LNCaP clone FGC (cell line): ENCODE results near the gene HGS.
"Not testable (repeated sequence)": the region's sequence is repeated elsewhere in the genome, so short reads cannot be mapped to it uniquely, and the experiment has no call there.

Experiments
- DNase-seq: peaks from one replicate; pipeline ENCODE4 v3.0.0-alpha.2; 2011; ENCODE audit warnings: low read depth
- H3K4me3 ChIP-seq: 2 replicates; pipeline ENCODE4 v1.5.1; 2011; ENCODE audit warnings: mild to moderate bottlenecking, low read depth, low read length, control low read depth
- TF ChIP-seq, protein P1 (sequence below): IDR thresholded peaks from 2 replicates; pipeline ENCODE4 v1.5.1; 2012; ENCODE audit warnings: mild to moderate bottlenecking; ENCODE audit not compliant: control insufficient read depth, insufficient read depth; ENCODE audit errors: extremely low read depth

The HGS gene

DNA sequence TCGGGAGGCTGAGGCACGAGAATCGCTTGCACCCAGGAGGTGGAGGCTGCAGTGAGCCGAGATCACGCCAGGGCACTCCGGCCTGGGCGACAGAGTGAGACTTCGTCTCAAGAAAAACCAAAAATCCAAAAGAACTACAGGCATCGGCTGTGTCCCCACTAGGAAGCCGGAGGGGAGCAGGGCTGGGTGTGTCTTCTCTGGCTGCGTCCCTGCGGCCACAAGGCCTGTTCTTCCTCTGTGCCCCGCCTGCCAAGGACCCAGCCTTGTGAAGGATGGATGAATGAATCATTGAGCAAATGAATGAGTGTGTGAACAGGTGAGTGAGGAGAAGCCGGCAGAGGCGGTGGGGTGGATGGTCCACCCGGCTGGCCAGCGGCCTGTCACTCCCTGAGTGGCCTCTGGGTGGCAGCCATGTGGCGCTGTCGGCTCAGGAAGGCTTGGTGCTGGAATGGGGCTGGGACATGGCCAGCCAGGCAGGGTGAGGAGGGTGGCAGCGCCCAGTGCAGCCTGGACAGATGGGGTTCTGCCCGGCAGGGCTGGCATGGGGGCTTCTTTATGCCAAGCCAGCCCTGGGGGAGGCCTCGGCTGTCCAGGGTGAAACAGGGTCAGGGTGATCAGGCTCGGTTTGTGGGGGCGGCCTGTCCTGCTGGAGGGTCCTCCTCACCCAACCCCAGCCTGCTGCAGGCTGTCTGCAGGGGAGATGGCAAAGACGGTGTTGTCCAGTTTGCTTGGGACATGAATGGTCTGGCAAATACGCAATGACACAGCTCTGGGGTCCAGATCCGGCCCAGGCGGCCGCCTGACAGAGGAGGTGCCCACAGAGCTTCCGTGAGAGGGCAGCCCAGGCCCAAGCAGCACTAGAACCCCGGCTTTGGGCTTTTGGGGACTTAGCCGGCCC lies 49.9 kb downstream of the HGS start:
- DNase-seq: no peak
- TF ChIP-seq, protein P1, sequence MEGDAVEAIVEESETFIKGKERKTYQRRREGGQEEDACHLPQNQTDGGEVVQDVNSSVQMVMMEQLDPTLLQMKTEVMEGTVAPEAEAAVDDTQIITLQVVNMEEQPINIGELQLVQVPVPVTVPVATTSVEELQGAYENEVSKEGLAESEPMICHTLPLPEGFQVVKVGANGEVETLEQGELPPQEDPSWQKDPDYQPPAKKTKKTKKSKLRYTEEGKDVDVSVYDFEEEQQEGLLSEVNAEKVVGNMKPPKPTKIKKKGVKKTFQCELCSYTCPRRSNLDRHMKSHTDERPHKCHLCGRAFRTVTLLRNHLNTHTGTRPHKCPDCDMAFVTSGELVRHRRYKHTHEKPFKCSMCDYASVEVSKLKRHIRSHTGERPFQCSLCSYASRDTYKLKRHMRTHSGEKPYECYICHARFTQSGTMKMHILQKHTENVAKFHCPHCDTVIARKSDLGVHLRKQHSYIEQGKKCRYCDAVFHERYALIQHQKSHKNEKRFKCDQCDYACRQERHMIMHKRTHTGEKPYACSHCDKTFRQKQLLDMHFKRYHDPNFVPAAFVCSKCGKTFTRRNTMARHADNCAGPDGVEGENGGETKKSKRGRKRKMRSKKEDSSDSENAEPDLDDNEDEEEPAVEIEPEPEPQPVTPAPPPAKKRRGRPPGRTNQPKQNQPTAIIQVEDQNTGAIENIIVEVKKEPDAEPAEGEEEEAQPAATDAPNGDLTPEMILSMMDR: peak; percentile 98
- H3K4me3 ChIP-seq: no peak overlapping the region

DNA sequence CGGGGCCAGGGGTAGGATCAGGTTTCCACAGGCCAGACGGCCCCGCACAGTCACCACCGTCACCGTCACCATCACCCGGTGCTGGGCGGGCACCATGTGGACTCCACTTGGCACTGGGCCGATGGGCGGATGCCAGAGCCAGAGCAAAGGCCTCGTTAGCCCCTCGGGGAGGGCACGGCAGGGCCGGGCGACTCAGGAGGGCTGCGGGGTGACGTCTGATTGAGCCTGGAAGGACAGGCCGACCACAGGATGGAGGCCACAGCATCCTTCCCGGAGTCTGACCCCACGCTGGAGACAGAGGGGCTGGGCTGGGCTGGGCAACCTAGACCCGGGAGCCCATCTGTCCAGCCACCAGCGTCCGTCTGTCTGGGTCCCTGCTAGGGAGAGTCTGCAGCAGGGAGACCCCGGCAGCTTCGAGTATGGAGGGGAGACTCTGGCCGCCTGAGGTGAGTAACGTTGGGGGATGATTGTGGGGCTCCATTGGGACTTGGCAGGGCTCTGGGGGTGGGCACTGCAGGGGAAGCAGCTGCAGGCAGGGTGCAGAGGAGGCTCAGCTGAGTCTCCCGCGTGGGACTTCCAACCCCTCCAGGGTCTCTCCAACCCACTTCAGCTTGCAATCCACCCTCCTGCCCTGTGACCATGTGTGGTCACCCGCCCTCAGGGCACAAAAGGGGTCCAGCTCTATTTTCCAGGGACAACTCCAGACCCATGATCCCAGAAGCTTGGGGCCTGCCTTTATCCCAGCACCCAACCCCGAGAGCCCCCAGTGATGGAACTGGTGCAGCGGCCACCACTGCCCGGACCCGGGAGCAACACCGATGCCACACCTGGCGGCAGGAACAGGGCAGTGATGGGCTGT lies 50.8 kb downstream of the HGS start:
- no peak for DNase-seq
- TF ChIP-seq, protein P1: no peak
- H3K4me3 ChIP-seq: no peak overlapping the region

DNA sequence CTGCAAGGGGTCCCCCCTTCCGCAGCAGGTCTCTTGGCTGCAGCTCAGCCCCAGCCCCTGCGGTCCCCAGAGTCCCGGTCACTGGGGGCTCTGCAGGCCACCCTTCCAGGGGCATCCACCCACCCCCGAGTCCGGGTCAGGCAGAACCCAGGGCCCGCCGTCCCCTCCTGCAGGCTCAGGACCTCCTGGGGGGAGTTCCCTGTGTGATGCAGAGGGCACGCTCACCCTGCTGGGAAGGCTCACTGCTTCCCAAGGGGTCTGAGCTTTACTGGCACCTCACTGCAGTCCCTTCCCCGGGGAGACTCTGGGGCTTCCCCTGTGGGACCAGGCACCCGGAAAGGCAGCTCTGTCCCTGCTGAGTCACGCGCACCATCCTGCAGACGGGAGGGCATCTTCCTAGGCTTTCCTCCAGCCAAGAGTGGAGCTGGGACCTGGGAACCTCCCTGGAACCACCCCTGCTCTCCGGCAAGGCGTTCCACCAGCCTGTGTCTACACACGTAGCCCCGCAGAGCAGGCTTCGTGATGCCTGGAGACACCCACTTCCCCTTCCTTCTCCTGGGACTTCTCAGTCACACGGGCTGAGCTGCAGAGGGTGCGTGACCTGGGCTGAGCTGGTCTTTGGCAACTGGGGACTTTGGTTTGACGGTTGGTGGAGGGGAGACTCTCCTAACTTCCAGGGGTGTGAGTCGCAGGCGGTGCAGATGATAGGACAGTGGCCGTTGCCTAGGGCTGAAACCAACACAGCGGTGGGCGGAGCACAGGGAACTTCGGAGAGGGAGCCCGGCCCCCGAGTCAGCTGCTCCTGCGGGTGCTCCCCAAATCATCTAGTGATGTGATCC lies 51.7 kb downstream of the HGS start:
- no peak for DNase-seq
- TF ChIP-seq, protein P1: no peak
- no peak overlapping the region for H3K4me3 ChIP-seq

DNA sequence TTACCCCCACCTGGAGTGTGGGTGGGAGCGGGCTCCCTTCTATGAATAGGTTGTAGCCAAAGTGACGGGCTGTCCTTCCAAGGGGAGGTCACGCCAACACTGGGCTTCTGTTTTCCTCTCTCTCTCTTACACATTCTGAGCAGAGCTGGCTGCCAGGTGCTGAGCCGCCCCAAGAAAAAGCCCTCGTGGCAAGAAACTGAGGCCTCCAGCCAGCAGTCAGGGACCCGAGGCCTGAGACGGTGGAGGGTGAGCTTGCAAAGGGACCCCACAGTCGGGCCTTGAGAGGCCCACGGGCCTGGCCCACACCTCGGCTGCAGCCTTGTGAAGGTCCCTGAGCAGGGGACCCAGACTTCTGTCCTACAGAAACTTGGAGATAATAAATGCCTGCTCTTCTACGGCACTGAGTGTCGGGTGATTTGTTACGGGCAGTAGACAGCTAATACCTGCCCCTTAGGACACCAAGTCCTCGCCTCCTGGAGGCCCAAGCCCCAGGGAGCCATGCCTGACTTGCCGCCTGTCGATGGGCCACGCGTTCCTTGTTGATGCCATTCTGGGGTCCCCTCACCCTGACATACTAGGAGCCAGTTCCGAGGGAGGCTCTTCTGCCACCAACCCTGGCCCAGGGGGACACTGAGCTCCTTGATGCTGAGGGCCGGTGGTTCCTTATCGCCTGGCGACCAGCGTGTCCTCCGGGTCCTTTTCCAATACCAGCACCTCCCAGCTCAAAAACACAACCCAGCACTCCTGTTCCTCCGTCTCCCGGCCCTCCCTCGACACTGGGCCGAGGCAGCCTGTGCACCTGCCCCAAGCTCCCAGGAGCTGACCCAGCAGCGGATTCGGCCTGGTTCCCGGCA lies 54.4 kb downstream of the HGS start:
- H3K4me3 ChIP-seq: no peak overlapping the region
- TF ChIP-seq, protein P1: no peak
- DNase-seq: no peak

DNA sequence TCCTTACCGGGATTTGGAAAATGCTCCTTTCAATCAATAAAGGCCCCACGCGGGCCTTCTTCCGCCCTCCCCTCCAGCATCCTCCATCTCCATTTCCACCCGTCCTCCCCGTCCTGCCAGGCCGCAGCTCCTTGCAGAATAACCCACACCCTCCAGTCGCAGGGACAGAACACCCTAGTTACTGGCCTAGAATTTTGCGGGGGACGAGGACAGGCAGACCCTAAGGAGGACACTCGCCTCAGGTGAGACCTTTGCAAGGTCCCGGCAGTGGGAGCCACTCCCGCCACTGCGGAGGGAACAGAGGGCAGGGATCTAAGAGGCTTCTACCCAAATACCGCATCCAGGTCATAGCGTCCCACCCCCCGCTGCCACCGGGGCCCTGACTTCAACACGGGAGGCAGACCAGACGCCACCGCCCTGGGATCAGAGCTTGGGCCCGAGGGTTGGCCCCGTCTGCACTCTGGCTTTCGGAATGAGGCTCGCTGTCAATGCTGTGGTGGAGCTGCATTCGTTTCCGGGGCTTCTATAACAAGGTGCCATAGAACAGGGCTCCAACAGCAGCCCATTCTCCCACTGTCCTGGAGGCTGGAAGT lies 55.1 kb downstream of the HGS start:
- TF ChIP-seq, protein P1: no peak
- no peak for DNase-seq
- no peak overlapping the region for H3K4me3 ChIP-seq

DNA sequence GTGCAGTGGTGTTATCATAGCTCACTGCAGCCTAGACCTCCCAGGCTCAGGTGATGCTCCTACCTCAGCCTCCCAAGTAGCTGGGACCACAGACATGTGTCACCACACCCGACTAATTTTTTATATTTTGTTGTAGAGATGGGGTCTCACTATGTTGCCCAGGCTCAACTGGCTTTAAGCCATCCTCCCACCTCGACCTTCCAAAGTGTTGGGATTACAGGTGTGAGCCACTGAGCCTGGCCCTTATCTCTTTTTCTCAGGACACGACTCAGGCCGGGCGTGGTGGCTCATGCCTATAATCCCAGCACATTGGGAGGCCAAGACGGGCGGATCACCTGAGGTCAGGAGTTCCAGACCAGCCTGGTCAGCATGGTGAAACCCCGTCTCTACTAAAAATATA lies 55.8 kb downstream of the HGS start:
- H3K4me3 ChIP-seq, DNase-seq: not testable (repeated sequence)
